SK-N-SH (cell line): Measurements from ENCODE around the gene RAB21. TPM values are rescaled to one million over a fixed set of nuclear protein-coding genes. Genes with fewer than 3 reads are reported as not detected.
A peak's percentile ranks its signal among the peaks of the same experiment; 100 is the strongest.

Experiments
- CTCF ChIA-PET: fragments of 300-600, 350-600 bp; formaldehyde crosslinking; extraction: SDS; loops from one replicate; lab custom pipeline; 2021; lab: Yijun Ruan, JAX
- POLR2A ChIA-PET: fragments of 350-600 bp; sonication (Branson Sonifier 250); formaldehyde crosslinking; extraction: SDS; loops from one replicate; lab custom pipeline; 2020; ENCODE audit warnings: antibody characterized with exemption, inconsistent platforms; lab: Yijun Ruan, JAX
- DNase-seq: peaks from one replicate; pipeline ENCODE4 v3.0.0; 2012
- H2AFZ ChIP-seq: fragments of 200-600 bp; sonication (generic); 2 replicates; pipeline ENCODE4 v1.8.1; 2016; ENCODE audit warnings: antibody characterized with exemption, mild to moderate bottlenecking, low read depth
- H3F3A ChIP-seq: fragments of 200-600 bp; sonication (generic); replicated peaks from 2 replicates; pipeline ENCODE3; 2016; ENCODE audit warnings: antibody characterized with exemption, mild to moderate bottlenecking; ENCODE audit not compliant: insufficient read depth
- H3K27ac ChIP-seq, 2 experiments: fragments of 200-500 bp in 1 of 2; fragments of 200-600 bp in 1 of 2; sonication (Bioruptor generic) in 1 of 2; sonication (generic), shearing (Covaris generic) in 1 of 2; 2 replicates each; pipeline versions ENCODE4 v1.5.1 to v1.6.1; 2014 to 2016; ENCODE audit warnings: low read depth in 2 of 2, inconsistent platforms in 1 of 2, low read length in 1 of 2, mild to moderate bottlenecking in 1 of 2, mixed read lengths in 1 of 2
- H3K27me3 ChIP-seq: fragments of 200-600 bp; sonication (generic), shearing (Covaris generic); 2 replicates; pipeline ENCODE4 v1.6.1; 2016; ENCODE audit warnings: mixed run types; ENCODE audit not compliant: insufficient read depth
- H3K36me3 ChIP-seq, 2 experiments: fragments of 200-500 bp in 1 of 2; fragments of 200-600 bp in 1 of 2; sonication (Bioruptor generic) in 1 of 2; sonication (generic) in 1 of 2; replicated peaks in 1 of 2; 2 replicates each; pipeline versions ENCODE3 to v1.5.1; 2014 to 2016; ENCODE audit warnings: low read length in 1 of 2, mild to moderate bottlenecking in 1 of 2; ENCODE audit not compliant: insufficient read depth in 2 of 2, control insufficient read depth in 1 of 2
- H3K4me1 ChIP-seq, 2 experiments: fragments of 200-500 bp in 1 of 2; fragments of 200-600 bp in 1 of 2; sonication (Bioruptor generic) in 1 of 2; sonication (generic), shearing (Covaris generic) in 1 of 2; 2 replicates each; pipeline versions ENCODE4 v1.5.1 to v1.6.1; 2014 to 2016; ENCODE audit warnings: low read depth in 1 of 2, low read length in 1 of 2, mixed run types in 1 of 2; ENCODE audit not compliant: insufficient read depth in 2 of 2, control insufficient read depth in 1 of 2
- H3K4me2 ChIP-seq: fragments of 200-600 bp; sonication (generic), shearing (Covaris generic); 2 replicates; pipeline ENCODE4 v1.6.1; 2017; ENCODE audit warnings: mixed run types
- H3K4me3 ChIP-seq, 2 experiments: fragments of 200-500 bp in 1 of 2; fragments of 200-600 bp in 1 of 2; sonication (Bioruptor generic) in 1 of 2; sonication (generic), shearing (Covaris generic) in 1 of 2; 2 replicates each; pipeline versions ENCODE4 v1.5.1 to v1.8.1; 2014 to 2016; ENCODE audit warnings: low read depth in 2 of 2, inconsistent platforms in 1 of 2, low read length in 1 of 2, mild to moderate bottlenecking in 1 of 2, mixed read lengths in 1 of 2, moderate library complexity in 1 of 2
- H3K79me2 ChIP-seq: fragments of 200-600 bp; sonication (generic); 2 replicates; pipeline ENCODE4 v1.8.1; 2017; ENCODE audit warnings: mild to moderate bottlenecking; ENCODE audit not compliant: insufficient read depth
- H3K9ac ChIP-seq: fragments of 200-600 bp; sonication (generic); 2 replicates; pipeline ENCODE4 v1.6.1; 2017; ENCODE audit warnings: mixed run types
- H3K9me2 ChIP-seq: fragments of 200-600 bp; sonication (generic); 2 replicates; pipeline ENCODE4 v1.6.1; 2017; ENCODE audit warnings: mixed run types
- H3K9me3 ChIP-seq: fragments of 200-600 bp; sonication (generic); 2 replicates; pipeline ENCODE4 v1.6.1; 2017; ENCODE audit warnings: mixed run types, mild to moderate bottlenecking, moderate library complexity
- H4K20me1 ChIP-seq: fragments of 200-600 bp; sonication (generic); 2 replicates; pipeline ENCODE4 v1.6.1; 2017; ENCODE audit warnings: mild to moderate bottlenecking, mixed run types; ENCODE audit not compliant: insufficient read depth
- CHD2 ChIP-seq: fragments of 150-350 bp; IDR thresholded peaks from 2 replicates; pipeline ENCODE4 v1.6.1; 2018; ENCODE audit warnings: low read length; ENCODE audit not compliant: partially characterized antibody
- CTCF ChIP-seq: fragments of 200-600 bp; sonication (generic); IDR thresholded peaks from 2 replicates; pipeline ENCODE4 v1.6.1; 2017; ENCODE audit warnings: antibody characterized with exemption, mild to moderate bottlenecking, moderate library complexity
- ELF1 ChIP-seq: IDR thresholded peaks from 2 replicates; pipeline ENCODE4 v1.4.0; 2012
- FOXJ3 ChIP-seq: sonication (generic); formaldehyde crosslinking; IDR thresholded peaks from 2 replicates; pipeline ENCODE4 v1.5.1; 2020; ENCODE audit warnings: mild to moderate bottlenecking, missing genetic modification reagents
- FOXM1 ChIP-seq: IDR thresholded peaks from 2 replicates; pipeline ENCODE4 v1.4.0; 2012; ENCODE audit warnings: low read depth, mild to moderate bottlenecking
- GABPA ChIP-seq: IDR thresholded peaks from 2 replicates; pipeline ENCODE4 v1.4.0; 2012; ENCODE audit warnings: low read depth, mild to moderate bottlenecking
- GATA2 ChIP-seq: sonication (generic); formaldehyde crosslinking; IDR thresholded peaks from 2 replicates; pipeline ENCODE4 v1.5.0; 2020; ENCODE audit warnings: mild to moderate bottlenecking, missing genetic modification reagents
- IRF3 ChIP-seq: fragments of 150-350 bp; IDR thresholded peaks from 2 replicates; pipeline ENCODE4 v1.6.1; 2016; ENCODE audit warnings: mild to moderate bottlenecking, low read depth, low read length
- MAX ChIP-seq: IDR thresholded peaks from 2 replicates; pipeline ENCODE4 v1.4.0; 2012; ENCODE audit warnings: low read depth
- NRF1 ChIP-seq: IDR thresholded peaks from 2 replicates; pipeline ENCODE4 v1.6.1; 2012; ENCODE audit warnings: low read depth, mild to moderate bottlenecking, low read length
- POLR2AphosphoS5 ChIP-seq: IDR thresholded peaks from 2 replicates; pipeline ENCODE4 v1.6.1; 2012; ENCODE audit warnings: low read depth, low read length
- RAD21 ChIP-seq: IDR thresholded peaks from 2 replicates; pipeline ENCODE4 v1.6.1; 2012; ENCODE audit warnings: mild to moderate bottlenecking, low read length
- RCOR1 ChIP-seq: fragments of 150-350 bp; IDR thresholded peaks from 2 replicates; pipeline ENCODE4 v1.6.1; 2017; ENCODE audit warnings: antibody characterized with exemption, low read length
- RFX5 ChIP-seq: IDR thresholded peaks from 2 replicates; pipeline ENCODE4 v1.6.1; 2012; ENCODE audit warnings: mild to moderate bottlenecking, improper control_type of control experiment, low read length
- RXRA ChIP-seq: IDR thresholded peaks from 2 replicates; pipeline ENCODE4 v1.4.0; 2012; ENCODE audit warnings: low read depth, mild to moderate bottlenecking, borderline replicate concordance
- TAF1 ChIP-seq: IDR thresholded peaks from 2 replicates; pipeline ENCODE4 v1.6.1; 2012; ENCODE audit warnings: low read depth, mild to moderate bottlenecking, low read length, moderate library complexity, borderline replicate concordance
- TCF12 ChIP-seq: IDR thresholded peaks from 2 replicates; pipeline ENCODE4 v1.4.0; 2012
- TEAD4 ChIP-seq: IDR thresholded peaks from 2 replicates; pipeline ENCODE4 v1.4.0; 2012; ENCODE audit warnings: mild to moderate bottlenecking, borderline replicate concordance; ENCODE audit not compliant: insufficient read depth
- USF2 ChIP-seq: fragments of 150-350 bp; IDR thresholded peaks from 2 replicates; pipeline ENCODE4 v1.6.1; 2017; ENCODE audit warnings: antibody characterized with exemption, low read length, low read depth, borderline replicate concordance
- ZBTB33 ChIP-seq: IDR thresholded peaks from 2 replicates; pipeline ENCODE4 v1.4.0; 2012; ENCODE audit warnings: low read depth, borderline replicate concordance
- WGBS: methylation state at CpG from one replicate; pipeline ENCODE4 v1.1.6; 2017; ENCODE audit warnings: low lambda C conversion rate; 5-methylcytosine and 5-hydroxymethylcytosine counted together
- polyA plus RNA-seq, 3 experiments: library from polyadenylated mRNA; depleted of rRNA; stranded (reverse); fragments of >200 nt; gene quantifications; 2 replicates each; pipeline ENCODE4 v1.2.3, GENCODE V29; 2012

RAB21 gene
- polyA plus RNA-seq, 1 of the 3 experiments (the other 2 are of a cell fraction), result 6.5 TPM

GRCh38 chr12:71755146-71755892, 656 bp downstream of the RAB21 start:
- peaks cover 14 to 34% of the 10 kb centered on the region in 2 experiments for H3K36me3 ChIP-seq
- peak overlapping the region; percentile 85 to 86; a peak in 3 of 4 replicates for H3K27ac ChIP-seq
- peak overlapping the region; percentile 88 to 89 for H3K4me3 ChIP-seq
- POLR2A ChIA-PET, result no interaction called here
- 6% methylated on average over 23 of the region's 45 CpGs for WGBS
- no peaks in the 10 kb centered on the region for H3K9me2 ChIP-seq
- H3F3A ChIP-seq, result peaks cover 4% of the 10 kb centered on the region
- peak overlapping the region; percentile 90 for H3K4me2 ChIP-seq
- peak overlapping the region; percentile 86 for H3K9ac ChIP-seq
- H3K4me1 ChIP-seq, result peaks cover 0 to 14% of the 10 kb centered on the region in 2 experiments; a peak in 3 of 4 replicates
- TF ChIP-seq MAX (0 out of 2 replicates have a peak, but pooled peaks have one; percentile 16), RCOR1 (no peak)
- TF ChIP-seq, all 33 proteins: peak for 1
- peaks cover 54% of the 10 kb centered on the region for H3K79me2 ChIP-seq
- CTCF ChIA-PET, result interaction anchor here (1.1 to 1.3 kb wide), 2 partner anchors 119 to 183 kb away, joined by 4 read pairs; partner anchors contain the start of gene TPH2
- peak; percentile 18 for DNase-seq
- H2AFZ ChIP-seq, result peak overlapping the region; percentile 66; the same call in 1 of the 2 replicates
- no peaks in the 10 kb centered on the region for H3K9me3 ChIP-seq
- H4K20me1 ChIP-seq, result peaks cover 6% of the 10 kb centered on the region; the same call in 1 of the 2 replicates
- no peaks in the 10 kb centered on the region for H3K27me3 ChIP-seq

- Histone ChIP-seq H3K4me3 (peak overlapping the region; percentile 88 to 89), H3K9me3 (no peaks in the 10 kb centered on the region), H3F3A (peaks cover 4% of the 10 kb centered on the region), H3K79me2 (peaks cover 63% of the 10 kb centered on the region), H3K27me3 (no peaks in the 10 kb centered on the region), H3K4me2 (peak overlapping the region; percentile 90), H3K27ac (peak overlapping the region in 1 of 2 experiments; percentile 86; a peak in 1 of 4 replicates), H2AFZ (no peak overlapping the region), H3K9ac (peak overlapping the region; percentile 86), H3K36me3 (peaks cover 14 to 38% of the 10 kb centered on the region in 2 experiments), H3K4me1 (peaks cover 0 to 14% of the 10 kb centered on the region in 2 experiments; a peak in 3 of 4 replicates), H3K9me2 (no peaks in the 10 kb centered on the region), H4K20me1 (peaks cover 6% of the 10 kb centered on the region; the same call in 1 of the 2 replicates)
- ChIA-PET CTCF (interaction anchor here (1.1 kb wide), 1 partner anchor 182 kb away, joined by 3 read pairs; the partner anchor contains the start of gene TPH2), POLR2A (no interaction called here)
- DNase-seq, result no peak
- WGBS, result 70% methylated on average over 5 of the region's 5 CpGs
- TF ChIP-seq RAD21 (no peak), RFX5 (no peak), GATA2 (CRISPR knock-in tag) (no peak), FOXJ3 (CRISPR knock-in tag) (no peak), TEAD4 (no peak), POLR2AphosphoS5 (no peak), IRF3 (no peak), CTCF (no peak), TAF1 (no peak), RXRA (no peak), CHD2 (no peak), GABPA (no peak), TCF12 (no peak), USF2 (no peak), FOXM1 (no peak), NRF1 (no peak), RCOR1 (no peak), ELF1 (no peak), ZBTB33 (no peak)
Measured at GRCh38 chr12:71756054-71756690, 1.5 kb downstream of the RAB21 start.
